GM18868 (cell line): ENCODE results near the gene POU2F2.

Source experiments
- ATAC-seq: cut with Tn5 transposase; IDR thresholded peaks from one replicate; pipeline ENCODE4 v1.9.1; 2021; ENCODE audit warnings: mild to moderate bottlenecking, moderate library complexity; ENCODE audit not compliant: unreplicated experiment

POU2F2 gene

DNA sequence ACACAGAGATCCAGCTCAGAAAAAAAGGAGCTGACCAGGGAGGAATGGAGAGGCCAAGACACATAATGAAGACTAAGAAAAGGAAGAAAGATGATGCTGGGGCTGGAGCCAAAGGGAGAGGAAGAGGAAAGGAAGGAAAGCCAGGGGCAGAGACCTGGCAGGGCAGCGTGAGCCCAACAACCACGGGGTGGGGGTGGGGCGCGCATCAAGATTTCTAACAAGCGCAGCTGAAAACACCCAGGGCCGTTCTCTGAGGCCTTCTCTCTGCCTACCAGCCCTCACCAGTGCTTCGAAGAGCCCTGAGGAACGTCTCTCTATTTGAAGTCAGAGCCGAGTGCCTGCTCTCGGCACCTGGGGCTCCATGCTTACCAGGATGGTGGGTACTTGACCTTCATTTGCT is 23.6 kb upstream of the POU2F2 start:
- no peak for ATAC-seq

- no peak for ATAC-seq
Measured at GRCh38 chr19:42154471-42155323, 22.5 kb upstream of the POU2F2 start.

- ATAC-seq: no peak
Measured at GRCh38 chr19:42153672-42154433, 21.6 kb upstream of the POU2F2 start.

- no peak for ATAC-seq
Measured at GRCh38 chr19:42152910-42153671, 20.8 kb upstream of the POU2F2 start.

DNA sequence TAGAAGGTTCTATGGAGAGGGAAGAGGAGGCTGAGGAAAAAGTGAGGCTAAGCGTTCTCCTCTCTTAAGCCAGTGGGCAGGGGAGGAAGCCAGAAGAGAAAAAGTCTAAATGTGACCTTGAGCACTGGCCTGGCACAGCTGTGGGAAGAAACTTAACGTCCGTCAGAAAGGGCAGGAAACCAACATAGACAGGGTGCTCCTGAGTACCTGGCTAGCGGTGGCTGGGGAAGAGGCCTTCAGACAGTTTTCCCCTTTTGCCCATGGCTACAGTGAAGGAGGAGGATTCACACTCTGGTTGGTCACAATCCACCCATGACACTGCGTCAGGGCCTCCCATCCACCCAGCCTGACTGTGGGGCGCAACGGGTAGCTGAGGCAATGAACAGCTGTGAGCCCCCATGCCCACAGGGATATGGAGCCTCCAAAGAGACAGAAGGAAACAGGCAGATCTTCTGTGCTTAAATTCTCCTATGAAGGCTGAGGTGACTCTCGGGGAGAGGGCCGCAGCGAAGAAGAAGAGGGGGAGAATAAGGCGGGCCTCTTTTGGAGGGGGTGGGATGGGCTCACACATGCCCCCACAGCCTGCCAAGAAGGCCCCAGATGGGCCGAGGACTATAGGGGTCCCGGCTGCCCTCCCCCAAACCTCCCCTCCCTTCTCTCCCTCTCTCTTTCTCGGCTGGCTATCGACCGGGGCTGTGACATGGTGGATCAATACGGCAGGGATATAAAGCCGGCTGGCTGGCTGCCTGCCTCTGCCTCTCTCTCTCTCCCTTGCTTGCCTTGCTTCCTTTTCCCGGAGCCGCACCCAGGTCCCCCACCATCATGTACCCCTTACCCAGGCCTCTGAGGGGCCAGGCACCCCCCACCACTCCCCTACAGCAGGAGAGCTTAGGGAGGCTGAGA is 19.8 kb upstream of the POU2F2 start:
- ATAC-seq: no peak

DNA sequence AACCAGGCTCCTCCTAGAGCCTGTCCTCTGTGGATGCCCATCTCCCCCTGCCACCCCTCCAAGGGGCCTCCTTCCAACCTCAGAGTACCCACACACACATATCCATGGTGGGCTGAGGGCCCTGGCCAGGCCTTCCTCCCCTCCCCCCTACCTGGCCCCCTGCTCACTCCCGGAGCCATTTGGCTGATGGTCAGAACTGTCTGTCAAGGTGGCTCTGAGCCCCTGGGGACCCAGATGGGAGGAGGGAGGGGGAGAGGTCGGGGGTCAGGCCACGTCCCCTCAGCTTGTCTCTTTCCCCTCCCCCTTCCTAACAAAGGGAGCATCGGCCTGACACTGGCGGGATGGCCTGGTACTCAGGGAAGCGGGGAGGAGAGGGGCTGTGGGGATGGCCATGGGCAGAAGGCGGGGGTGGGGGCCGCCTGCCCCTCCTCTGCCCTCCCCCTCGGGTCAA is 18.7 kb upstream of the POU2F2 start:
- ATAC-seq: no peak

DNA sequence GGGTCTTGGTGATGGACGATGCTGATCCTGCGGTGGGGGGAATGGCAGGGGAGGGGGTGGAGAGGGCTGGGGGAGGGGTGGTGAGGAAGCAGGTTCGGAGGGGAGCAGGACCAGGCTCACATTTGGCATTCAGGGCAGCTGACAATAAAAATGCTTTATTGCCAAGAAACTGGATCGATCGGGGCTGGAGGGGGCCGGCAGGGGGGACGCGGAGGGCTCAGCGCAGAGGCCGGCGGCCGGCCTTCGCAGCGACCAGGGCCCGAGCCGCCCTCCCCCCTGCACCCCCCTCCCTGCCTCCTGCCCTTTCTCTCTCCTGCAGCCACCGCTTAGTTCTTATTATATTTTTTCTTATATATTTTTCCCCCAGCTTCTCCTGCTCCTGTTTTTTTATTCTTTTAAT is 18.1 kb upstream of the POU2F2 start:
- ATAC-seq: no peak

- no peak for ATAC-seq
Measured at GRCh38 chr19:42149447-42150202, 17.4 kb upstream of the POU2F2 start.

GRCh38 chr19:42148266-42148665 is 16.0 kb upstream of the POU2F2 start:
- no peak for ATAC-seq

GRCh38 chr19:42143341-42144234 is 11.3 kb upstream of the POU2F2 start:
- no peak for ATAC-seq

GRCh38 chr19:42140125-42140754 is 8.0 kb upstream of the POU2F2 start:
- no peak for ATAC-seq

DNA sequence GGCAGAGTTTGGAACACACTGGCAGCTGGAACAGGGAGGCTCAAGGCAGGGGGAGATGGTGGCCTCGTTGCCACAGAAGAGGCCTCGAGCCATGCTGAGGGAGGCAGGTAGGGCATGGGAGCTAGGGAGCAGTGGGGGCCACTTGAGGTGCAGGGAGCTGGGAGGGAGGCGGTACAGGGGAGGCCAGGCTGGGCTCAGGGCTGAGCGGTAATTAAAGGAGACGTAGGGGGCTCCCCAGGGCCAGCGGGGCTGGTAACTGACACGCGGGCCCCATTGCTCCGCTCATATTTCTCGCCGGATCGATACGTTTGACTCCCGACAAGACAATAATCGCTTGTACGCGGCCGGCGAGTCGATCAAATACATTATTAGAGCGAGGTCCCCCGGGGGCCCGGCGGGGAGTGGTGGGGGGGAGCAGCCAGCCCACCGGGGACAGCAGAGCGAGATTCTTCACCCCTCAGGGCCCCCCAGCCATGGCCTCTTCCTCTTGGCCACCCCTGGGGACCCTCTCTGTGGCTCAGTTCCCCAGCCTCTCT is 2.4 kb upstream of the POU2F2 start:
- no peak for ATAC-seq

DNA sequence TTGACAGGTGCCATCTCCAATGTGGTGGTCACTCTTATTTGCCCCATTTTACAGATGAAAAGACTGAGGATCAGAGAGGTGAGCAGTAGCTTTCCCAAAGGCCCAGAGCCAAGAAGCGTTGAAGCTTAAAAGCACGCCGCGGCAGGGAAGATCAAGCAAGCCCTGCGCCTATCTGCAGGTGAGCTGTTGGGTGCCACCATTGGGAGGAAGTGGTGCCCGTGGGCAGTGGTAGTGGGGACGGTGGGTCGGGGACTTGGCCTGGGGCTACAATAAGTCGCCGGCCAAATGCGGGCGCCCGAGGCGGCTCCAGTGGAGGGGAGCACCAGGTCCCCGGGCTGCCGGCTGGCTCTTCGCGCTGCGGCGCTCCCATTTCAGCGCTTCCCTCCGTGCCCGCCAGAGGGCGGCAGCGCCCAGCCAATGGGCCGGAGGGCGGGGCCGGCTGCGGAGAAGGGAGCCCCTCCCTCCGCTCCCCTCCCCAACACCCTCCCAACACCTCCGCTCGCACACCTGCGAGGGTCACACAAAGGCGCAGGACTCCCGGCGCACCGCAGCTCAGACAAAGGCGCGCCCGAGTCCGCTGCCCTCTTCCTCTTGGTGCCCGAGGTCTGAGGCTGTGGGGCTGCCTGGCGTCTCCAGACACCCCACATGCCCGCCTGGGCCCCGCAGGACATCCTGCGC is 744 bp upstream of the POU2F2 start:
- ATAC-seq: no peak

DNA sequence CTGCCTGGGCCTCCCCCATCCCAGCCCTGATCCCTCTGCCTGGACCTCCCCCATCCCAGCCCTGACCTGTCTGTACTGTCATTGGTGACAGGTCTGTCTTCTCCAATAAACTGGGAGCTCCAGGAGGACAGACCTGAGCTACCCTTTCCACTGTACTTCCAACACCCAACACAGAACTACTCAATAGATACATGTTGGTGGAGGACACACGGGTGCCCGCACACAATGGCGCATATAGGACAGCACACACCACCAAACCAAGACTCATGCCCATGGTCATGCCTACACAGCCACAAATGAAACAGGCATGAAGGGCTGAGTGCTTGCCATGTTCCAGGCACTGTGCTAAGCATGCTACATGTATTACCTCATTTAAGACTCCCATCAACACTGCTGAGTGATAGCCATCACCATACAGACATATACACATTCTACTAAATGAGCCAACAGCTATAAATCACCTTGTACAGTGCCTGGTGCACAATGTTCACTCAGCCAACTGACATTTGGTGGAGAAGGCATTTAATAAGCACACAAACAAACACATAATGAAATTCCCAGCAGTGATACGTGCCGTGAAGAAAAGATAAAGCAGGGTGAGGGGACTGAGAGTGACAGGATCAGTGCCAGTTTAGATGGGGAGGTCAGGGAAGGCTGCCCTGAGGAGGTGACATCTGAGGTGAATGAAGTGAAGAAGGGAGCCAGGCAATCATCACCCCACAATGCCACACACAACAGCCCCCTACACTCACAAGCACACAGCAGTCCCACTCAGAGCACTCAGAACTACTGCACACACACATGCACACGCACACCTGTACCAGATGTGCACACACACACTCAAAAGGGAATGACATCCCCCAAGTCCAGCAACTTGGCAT is 857 bp downstream of the POU2F2 start:
- ATAC-seq: no peak

DNA sequence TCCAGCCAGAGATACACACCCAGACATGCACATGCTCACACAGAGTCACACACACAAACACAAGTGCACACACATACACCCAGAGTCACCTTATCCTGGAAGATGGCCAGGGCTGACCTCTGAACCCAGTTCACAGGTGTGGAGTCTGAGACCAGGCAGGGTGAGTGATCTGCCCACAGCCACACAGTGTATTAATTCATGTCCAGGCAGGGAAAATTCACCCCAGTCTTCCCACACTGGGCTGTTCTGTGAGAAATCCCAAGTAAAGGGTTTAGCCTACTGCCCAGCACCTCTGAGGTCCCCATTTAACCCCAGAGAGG is 2.0 kb downstream of the POU2F2 start:
- no peak for ATAC-seq

DNA sequence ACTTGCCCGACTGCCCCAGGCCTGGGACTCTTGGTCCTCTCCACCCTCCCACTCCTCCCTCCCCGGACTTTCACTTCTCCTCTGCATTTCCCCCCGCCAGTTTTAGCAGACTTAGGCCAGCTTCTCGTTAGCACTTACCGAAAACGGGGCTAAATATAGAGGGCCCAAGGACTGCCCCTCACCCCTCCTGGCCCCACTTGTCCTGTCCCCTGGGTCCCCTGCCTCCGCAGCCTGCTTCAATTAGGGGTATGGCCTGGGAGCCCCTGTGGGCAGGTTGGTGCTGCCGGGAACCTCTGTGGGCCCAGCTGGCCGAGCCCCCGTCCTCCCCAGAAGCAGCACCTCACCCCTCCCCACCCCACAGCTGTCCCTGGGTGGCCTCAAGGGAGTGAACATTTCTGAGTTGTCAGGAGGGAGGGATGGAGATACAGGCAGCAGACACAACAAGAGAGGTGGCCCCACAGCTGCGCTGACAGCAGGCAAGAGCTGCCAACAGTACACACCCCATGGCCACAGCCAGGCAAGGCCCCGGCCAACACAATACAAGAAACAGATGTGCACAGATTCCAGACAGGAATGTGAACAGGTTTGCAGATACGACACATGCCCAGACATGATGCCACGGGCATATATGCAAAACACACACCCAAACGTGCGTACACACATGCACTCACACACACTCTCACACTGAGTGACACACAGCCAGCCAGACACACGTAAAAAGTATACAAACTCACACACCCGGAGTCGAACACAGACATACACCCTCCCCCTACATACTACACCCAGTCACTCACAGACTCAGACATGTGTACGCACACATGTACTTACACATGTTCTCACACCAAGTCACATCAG is 2.6 kb downstream of the POU2F2 start:
- peak; percentile 38 for ATAC-seq
